Measurements from ENCODE around the gene FYN.
"Not testable (repeated sequence)": the region's sequence is repeated elsewhere in the genome, so short reads cannot be mapped to it uniquely, and the experiment has no call there.

FYN gene

DNA sequence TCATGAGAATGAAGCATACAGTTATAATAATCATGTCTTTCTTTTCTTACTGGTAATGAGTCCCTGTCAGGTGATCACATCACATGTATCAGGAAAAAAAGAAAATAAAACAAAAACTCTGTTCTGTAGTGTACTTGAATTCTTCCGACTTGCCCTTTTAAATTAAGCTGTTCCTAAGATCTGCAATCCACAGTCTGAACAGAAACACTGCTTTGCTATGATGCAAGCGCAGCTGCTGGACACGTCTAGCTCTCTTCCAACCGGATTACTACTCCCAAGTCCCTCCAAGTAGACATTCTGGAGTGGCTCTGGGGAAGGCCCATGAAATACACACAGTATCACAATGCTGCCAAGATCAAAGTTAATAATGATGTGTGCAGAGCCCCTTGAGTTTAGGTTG lies 83.7 kb downstream of the FYN start:
- no peak for DNase-seq (ENCODE audit: low spot score)

DNA sequence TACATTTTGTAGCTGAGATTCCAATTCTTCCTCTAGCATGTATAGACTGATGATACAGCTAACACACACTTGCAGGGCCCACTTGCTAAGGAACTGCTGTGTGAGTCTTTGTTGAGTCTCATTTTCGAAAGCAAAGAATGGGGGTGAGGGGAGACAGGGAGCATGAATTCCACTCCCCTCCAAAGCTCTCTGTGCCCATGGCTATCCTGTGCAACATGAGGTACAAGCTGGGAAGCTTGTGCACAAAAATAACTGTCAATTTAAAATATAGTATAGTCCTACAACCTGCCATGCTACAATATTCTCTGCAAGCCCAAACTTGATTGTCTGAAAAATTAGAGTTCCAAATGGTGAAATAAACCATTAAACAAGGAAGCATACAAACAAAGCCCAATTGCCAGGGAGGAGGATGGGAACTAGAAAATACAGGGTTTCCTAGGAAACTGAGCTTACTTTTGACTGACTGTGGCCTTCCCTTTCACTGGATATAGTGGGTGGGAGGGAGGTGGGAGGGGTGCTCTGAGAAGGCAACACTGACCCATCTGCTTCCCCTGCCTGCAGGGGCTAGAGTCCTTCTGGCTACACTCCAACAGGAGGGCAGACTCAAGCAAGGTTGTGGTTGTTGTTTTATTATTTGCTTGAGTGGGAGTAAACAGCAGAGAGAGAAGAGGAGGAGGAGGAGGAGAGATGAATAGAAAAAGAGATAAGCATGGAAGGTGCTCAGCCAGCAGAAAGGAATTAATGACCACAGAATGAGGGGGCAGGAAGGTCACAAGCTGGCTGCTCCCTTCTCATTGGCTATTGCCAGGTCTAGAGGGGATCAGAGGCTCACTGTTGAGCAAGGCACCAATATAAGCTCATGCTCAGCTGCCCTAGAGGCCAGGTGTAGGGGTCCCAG lies 84.6 kb downstream of the FYN start:
- peak; percentile 62 for DNase-seq (ENCODE audit: low spot score)

GRCh38 chr6:111786151-111786550 lies 87.1 kb downstream of the FYN start:
- DNase-seq (ENCODE audit: low spot score): not testable (repeated sequence)

DNA sequence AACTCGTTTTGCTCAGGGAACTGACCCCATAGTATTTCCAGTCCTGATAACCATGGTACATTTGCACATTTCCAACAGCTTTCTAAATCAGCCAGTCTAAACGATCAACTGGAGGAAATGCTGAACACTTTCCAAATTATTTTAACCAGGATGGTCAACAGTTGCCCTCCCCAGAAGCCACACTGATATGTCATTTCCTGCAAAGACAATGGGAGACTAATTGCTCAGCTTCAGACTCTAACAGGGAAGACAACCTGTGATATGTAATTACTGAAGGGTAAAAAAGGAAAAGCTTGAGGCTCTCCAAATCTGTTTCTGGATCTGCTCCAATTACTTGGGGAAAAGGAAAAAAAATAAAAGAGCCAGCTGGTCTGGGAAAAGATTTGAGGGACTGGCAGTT lies 88.8 kb downstream of the FYN start:
- no peak for DNase-seq (ENCODE audit: low spot score)

DNA sequence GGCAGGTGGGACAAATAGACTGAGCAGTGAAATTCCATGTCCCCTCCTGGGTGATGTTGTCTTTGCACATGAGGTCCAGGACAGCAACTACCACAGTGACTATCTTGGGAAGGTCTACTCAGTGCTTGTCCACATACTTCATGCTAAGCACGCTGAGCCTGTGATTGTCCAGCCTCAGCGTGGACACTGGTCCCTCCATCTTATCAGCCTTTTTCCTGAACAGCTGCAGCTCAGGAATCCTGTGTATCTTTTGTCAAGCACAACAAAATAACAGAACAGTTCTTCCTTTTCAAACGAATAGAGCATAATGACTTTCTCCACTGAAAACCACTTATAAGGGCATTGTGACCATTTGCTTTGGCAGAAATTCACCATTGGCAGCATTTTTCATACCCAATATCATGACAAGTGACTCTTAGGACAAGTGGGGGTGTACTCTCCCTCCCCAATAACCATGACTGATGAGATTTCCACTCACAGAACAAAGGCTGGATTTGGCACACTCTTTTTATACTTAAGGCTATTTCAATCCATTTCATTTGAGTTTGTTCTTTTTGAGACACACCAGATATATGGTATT lies 90.3 kb downstream of the FYN start:
- no peak for DNase-seq (ENCODE audit: low spot score)

DNA sequence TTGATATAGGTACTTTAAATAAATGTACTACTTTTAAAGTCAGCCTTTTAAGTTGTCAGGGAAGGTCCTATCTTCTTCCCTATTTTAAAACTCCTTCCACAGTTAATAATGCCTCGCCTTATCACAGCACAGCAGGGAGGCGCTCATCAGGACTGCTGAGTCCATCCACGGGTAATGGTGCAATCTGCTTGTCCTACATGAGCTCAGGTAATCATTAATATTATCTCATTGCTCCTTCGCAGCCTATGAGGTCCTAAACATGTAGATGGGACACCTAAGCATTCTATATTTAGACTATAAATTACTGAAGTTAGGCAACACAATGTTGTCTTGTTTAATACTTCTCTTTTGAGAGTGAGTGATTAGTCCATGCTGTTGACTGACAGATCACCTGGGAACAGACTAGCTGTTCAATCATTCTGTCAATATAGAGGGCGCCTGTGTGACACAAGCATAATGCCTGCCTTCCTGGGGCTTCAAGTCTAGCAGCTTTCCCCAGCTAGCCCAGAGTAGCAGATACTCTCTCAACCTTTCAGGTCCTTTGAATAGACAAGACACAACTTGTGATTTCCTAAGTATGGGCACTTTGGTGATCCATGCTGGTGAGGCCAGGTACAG lies 91.0 kb downstream of the FYN start:
- no peak for DNase-seq (ENCODE audit: low spot score)

- no peak for DNase-seq (ENCODE audit: low spot score)
Observed at GRCh38 chr6:111781041-111781708, 92.1 kb downstream of the FYN start.

- DNase-seq (ENCODE audit: low spot score): no peak
Observed at GRCh38 chr6:111780393-111780792, 92.9 kb downstream of the FYN start.

- no peak for DNase-seq (ENCODE audit: low spot score)
Observed at GRCh38 chr6:111779660-111780059, 93.6 kb downstream of the FYN start.

DNA sequence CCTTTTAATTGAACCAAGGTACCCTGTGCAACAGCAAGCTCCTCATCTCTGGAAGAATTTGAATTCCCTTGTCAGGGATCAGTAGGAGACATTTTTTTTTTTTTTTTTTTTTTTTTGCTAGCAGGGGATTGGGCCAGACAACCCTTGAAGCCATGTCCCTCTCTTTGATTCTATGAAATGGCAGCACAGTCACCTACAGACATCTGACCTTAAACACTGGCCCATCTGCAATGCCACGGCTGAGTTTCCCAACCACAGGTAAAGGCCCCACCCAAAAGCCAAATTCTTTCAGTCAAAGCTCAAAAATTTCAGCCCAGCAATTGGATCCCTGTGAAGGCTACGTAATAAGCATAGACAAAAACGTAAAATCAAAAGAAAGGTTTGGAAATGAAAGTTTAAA lies 94.2 kb downstream of the FYN start:
- DNase-seq (ENCODE audit: low spot score): no peak

DNA sequence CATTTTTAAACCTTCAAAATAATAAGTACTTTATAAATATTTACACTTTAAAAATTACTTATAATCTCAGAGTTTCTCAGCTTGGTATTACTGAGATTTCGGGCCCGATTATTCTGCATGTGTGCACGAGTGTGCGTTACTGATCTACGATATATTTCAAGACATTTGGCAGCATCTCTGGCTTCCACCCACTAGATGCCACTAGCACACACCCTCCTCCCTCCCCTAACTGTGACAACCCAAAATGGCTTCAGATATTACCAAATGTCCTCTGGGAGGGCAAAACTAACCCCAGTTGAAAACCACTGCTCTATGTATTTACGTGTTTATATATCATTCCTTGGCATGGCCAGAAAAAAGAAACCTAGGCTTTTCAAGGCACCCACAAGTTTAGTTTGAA lies 95.9 kb downstream of the FYN start:
- DNase-seq (ENCODE audit: low spot score): no peak

DNA sequence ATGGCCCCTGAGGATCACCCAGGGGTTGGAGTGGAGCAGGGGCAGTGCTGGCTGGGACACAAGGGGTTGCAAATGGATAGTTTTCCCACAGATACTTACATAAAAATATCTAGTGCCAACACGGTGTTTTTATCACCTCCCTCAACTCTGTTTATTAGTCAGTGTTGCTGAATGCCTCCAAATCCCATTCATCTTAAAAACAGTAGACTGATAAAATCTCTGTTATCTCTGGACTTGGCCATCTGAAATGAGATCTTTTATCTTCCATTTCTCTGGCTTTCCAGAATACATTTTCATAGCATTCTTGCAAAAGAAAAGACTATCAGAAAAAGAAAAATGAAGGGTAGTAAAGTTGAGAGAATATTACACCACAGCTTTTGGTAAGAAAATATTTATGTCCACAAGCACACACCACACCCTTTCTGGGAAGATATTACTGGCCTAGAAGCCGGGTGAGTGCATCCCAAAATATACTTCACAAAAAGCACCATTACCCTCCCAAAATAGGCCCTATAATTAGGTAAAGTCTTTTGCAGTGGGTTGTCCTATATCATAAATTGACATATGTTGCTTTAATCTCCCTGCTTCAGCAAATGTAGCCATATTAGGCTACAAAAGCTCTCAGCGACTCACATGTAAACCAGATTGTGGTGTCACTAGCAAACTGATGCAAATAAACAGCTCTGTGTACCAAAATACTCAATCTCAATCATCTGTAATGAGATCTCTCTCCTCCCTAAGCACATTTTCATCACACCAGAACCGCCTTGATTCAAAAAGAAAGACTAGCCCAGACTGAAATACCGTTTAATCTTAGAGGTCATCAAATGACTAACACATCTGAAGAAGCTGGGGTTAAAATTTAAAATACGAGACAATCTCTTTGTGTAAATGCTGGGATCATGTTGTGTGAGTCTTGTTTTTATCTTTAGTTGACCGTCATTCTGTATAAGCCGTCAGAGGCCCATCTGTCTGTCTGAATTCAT lies 96.7 kb downstream of the FYN start:
- no peak for DNase-seq (ENCODE audit: low spot score)

DNA sequence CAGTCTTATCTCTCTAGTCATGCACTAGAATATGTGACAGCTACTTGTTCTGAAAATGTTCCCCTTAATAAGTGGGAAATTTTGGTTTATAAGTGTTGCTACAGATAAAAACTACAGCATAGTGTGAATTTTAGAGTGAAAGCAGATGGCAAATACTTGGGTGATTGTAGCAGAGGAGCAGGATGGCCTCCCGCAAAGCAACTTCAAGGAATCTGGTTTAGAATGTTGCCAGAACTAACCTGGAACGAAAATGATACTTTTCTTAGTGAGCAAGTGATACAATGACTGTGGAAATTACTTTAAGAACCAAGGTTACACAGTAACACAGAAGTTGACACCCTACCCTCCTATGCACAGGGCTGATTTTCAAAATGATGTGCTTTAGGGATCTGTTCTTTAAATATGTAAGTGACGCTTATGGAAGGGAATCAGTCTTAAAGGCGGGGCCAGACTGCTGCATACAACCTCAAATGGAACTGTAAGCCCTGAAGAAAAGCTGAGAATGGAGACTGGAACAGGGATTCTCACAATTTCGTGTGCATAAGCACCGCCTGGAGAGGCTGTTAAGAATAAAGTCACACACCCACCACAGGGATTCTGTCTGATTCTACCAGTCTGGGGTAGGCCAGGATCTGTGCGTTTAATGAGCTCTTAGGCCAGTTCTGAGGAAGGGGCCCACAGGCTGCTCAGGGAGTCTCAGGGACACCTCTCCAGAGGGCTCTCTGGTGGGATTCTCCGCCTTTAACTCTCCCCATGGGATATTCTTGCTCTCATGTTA lies 97.9 kb downstream of the FYN start:
- DNase-seq (ENCODE audit: low spot score): no peak

DNA sequence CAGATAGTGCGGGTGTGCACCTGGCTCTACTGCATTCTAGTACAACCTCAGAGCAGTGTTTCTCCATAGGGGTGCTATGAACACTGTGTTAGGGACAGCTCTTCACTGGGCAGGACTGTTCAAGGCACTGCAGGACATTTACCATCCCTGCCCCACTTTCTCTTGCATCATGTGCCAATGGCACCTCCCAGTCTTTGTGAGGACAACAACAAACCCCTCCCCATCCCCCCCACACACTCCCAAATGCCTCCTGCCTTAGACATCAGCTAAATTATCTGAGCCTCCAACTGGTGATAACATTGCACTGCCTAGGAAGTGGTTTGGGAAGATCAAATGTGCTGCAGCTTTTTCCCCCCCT lies 98.9 kb downstream of the FYN start:
- DNase-seq (ENCODE audit: low spot score): no peak

DNA sequence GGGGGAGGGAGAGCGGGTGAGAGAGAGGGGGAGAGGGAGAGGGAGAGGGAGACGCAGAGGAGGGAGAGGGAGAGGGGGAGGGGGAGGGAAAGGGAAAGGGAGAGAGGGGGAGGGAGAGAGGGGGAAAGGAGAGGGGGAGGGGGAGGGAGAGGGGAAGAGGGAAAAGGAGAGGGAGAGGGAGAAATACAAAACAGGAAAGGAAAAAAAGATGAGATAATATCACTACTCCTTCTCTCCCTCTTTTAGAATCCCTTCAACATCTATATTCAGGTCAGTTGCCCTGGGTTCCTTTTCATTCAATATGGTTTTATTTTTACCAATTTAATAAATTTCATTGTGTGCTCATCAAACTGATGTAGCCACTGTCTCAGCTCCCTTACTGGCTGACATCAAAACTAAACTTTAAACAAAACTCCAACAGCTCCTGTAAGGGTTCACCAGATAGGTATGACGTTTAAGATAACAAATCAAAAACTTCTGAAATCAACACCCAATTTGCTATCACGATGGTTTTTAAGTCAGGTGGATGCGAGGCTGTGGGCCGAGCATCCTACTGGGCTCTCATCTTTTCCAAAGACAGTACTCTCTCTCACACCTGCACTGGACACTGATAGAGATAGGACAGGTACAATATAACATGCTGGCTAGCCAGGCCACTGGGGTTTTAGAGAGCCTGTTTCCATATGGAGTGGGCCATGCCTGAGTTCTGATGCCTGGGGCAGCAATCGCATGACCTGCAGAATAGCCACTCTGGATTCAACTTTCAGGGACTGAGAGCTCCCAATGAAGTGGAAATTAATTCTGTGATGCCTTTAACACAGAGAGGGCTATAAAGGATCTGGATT lies 99.5 kb downstream of the FYN start:
- DNase-seq (ENCODE audit: low spot score): no peak

DNA sequence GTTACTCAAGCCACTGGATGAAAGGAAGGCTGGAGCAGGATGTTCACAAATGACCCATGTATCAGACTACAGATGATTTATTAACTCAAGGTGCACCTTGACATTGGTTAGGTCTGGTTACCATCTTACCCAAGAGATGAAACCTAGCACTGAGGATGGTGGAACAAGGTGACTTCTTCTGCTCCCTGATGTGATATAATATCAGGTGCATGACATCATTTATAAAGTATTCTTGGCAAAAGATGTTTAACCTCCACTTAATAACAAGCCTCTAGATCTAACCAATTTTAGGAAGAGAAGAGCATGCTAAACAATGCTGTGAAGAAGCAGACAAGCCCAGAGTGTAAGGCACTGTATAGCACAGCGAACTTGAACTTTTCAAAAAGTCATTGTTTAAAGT lies 100.9 kb downstream of the FYN start:
- DNase-seq (ENCODE audit: low spot score): no peak

- DNase-seq (ENCODE audit: low spot score): no peak
Observed at GRCh38 chr6:111771629-111772028, 101.6 kb downstream of the FYN start.

- no peak for DNase-seq (ENCODE audit: low spot score)
Observed at GRCh38 chr6:111771094-111771432, 102.2 kb downstream of the FYN start.

- DNase-seq (ENCODE audit: low spot score): no peak
Observed at GRCh38 chr6:111770263-111771093, 102.8 kb downstream of the FYN start.

All from ecto neural progenitor cell (in vitro differentiated cells).